H1 (cell line): ENCODE results near the gene FGF5.

Experiments used
- EP300 ChIP-seq, 2 experiments: IDR thresholded peaks; 1 replicate in 1 of 2; 2 replicates in 1 of 2; pipeline ENCODE4 v1.6.1; 2011 to 2012; ENCODE audit warnings: low read depth in 2 of 2, low read length in 2 of 2, mild to moderate bottlenecking in 2 of 2, borderline replicate concordance in 1 of 2, inconsistent platforms in 1 of 2, moderate library complexity in 1 of 2
- KDM1A ChIP-seq: fragments of 200-600, 300-600 bp; sonication (generic); IDR thresholded peaks from 2 replicates; pipeline ENCODE4 v1.7.1; 2016; ENCODE audit warnings: mild to moderate bottlenecking, low read length, borderline replicate concordance
- KDM4A ChIP-seq: IDR thresholded peaks from one replicate; pipeline ENCODE4 v1.7.1; 2012; ENCODE audit warnings: low read depth, mild to moderate bottlenecking, moderate library complexity, low read length, inconsistent platforms; ENCODE audit not compliant: severe bottlenecking
- TEAD4 ChIP-seq: IDR thresholded peaks from 2 replicates; pipeline ENCODE4 v1.6.1; 2012; ENCODE audit warnings: low read depth, low read length, inconsistent platforms, mixed read lengths

DNA sequence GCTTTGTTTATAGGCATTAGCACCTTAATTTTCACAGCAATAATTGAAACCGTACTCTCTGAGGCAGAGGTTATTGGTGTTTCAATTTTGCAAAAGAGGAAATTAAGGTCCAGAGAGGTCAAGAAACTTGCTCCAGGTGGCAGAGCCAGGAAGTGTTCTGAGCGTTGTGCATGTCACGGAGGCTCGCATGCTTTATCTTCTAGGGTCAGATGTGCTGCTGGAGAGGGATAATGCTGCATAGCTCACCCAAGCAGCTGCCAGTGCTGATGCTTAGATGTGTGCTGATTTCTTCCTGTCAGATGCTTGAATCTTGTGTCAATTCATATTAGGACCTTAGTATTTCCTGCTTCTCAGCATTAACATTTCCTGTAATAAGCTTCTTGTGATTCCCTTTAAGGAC is 13.0 kb upstream of the FGF5 start:
- no peak for TF ChIP-seq EP300 (IDR thresholded peaks at IDR 0.05; ENCODE audit: borderline replicate concordance in 1 of 2, low read depth in 2 of 2, low read length in 2 of 2)
- TF ChIP-seq KDM4A, result no peak
- TF ChIP-seq KDM1A, result no peak
- TF ChIP-seq TEAD4, result no peak
